Adrenal gland (tissue), 12 donors: ENCODE data around the gene HOXB1. TPM values are rescaled to one million over a fixed set of nuclear protein-coding genes. Genes with fewer than 3 reads are reported as not detected.

Source experiments
- DNase-seq, 7 donors: peaks; one replicate each; pipeline ENCODE4 v3.0.0-alpha.2; 2019 to 2020
- H3K27ac ChIP-seq, 5 donors: fragments of 200-600 bp; sonication (generic) in 4 of 5; 1 replicate in 3 of 5; 2 replicates in 2 of 5; pipeline versions ENCODE4 v1.5.1 to v1.8.0; 2016 to 2020; ENCODE audit warnings: mild to moderate bottlenecking in 1 of 5
- H3K27me3 ChIP-seq: fragments of 200-600 bp; 2 replicates; pipeline ENCODE4 v1.8.0; 2021
- H3K36me3 ChIP-seq, 2 donors: fragments of 200-600 bp; replicated peaks in 1 of 2; 1 replicate in 1 of 2; 2 replicates in 1 of 2; pipeline versions ENCODE4 v1.5.1 to v1.8.0; 2018 to 2022
- H3K4me1 ChIP-seq, 2 donors: fragments of 200-600 bp; replicated peaks in 1 of 2; 1 replicate in 1 of 2; 2 replicates in 1 of 2; pipeline versions ENCODE4 v1.5.1 to v1.8.0; 2018 to 2021
- H3K4me3 ChIP-seq, 4 donors: fragments of 200-600 bp; sonication (generic) in 3 of 4; one replicate each; pipeline ENCODE4 v1.5.1; 2016 to 2018
- H3K9me3 ChIP-seq, 3 donors: fragments of 200-600 bp; sonication (generic) in 1 of 3; replicated peaks in 1 of 3; 1 replicate in 2 of 3; 2 replicates in 1 of 3; pipeline versions ENCODE4 v1.5.1 to v1.8.0; 2016 to 2021
- POLR2A ChIP-seq, 2 donors: fragments of 450-650 bp; IDR thresholded peaks; one replicate each; pipeline ENCODE4 v1.6.1; 2017; ENCODE audit warnings: antibody characterized with exemption in 2 of 2, mild to moderate bottlenecking in 2 of 2, moderate library complexity in 1 of 2
- WGBS, 4 donors: extraction: QIAGEN DNeasy Blood & Tissue Kit in 2 of 4; methylation state at CpG; one replicate each; pipeline versions ENCODE4 v1.1.5 to v1.1.7; 2013 to 2017; 5-methylcytosine and 5-hydroxymethylcytosine counted together
- intact Hi-C, 2 donors: fragments of 100-400 bp; cut with DNase I; formaldehyde crosslinking; loops; one replicate each; pipeline versions ENCODE4 v1.14.1 to v1.15.0; 2022 to 2023
- polyA plus RNA-seq, 3 donors: library from polyadenylated mRNA; stranded (reverse); fragments of 200-250 nt in 2 of 3; fragments of 350-450 nt in 1 of 3; fragmentation: Illumina TruSeq in 1 of 3; extraction: RNeasy Lipid Tissue Mini Kit (QIAGEN cat#74804) in 1 of 3; gene quantifications; one replicate each; pipeline ENCODE4 v1.2.3, GENCODE V29; 2013 to 2014
- total RNA-seq, 9 donors: library from RNA; depleted of rRNA in 4 of 9; stranded (reverse); fragments of >200 nt in 4 of 9; fragments of 120-200 nt in 1 of 9; fragmentation: NEBNext Ultra II Directional in 1 of 9; extraction: Animal tissue kit (Norgen Biotek cat#: 25700) in 1 of 9; gene quantifications; one replicate each; pipeline versions ENCODE4 v1.1.0 to v1.2.4, GENCODE V29; 2013 to 2023
- TF ChIP-seq, protein P1 (sequence below), 6 experiments: fragments of 450-650 bp in 4 of 6; fragments of 200-600 bp in 2 of 6; sonication (generic) in 1 of 6; IDR thresholded peaks; 1 replicate in 5 of 6; 2 replicates in 1 of 6; pipeline versions ENCODE4 v1.5.1 to v1.8.0; 2016 to 2021; ENCODE audit warnings: antibody characterized with exemption in 6 of 6, mild to moderate bottlenecking in 2 of 6, moderate library complexity in 1 of 6
- donor health status: healthy with polysubstance abuse.
- donor health status: Bipolar disorder and iron deficiency.
- donor health status: DM: yes; HTN: yes; CAD: no.
- donor health status: DM: no; HTN: no; CAD: no.
- donor health status: DM: no; HTN: no; CAD: no.
- donor health status: DM: yes; HTN: yes; CAD: no.

The HOXB1 gene
- total and polyA plus RNA-seq, 12 donors: not detected

DNA sequence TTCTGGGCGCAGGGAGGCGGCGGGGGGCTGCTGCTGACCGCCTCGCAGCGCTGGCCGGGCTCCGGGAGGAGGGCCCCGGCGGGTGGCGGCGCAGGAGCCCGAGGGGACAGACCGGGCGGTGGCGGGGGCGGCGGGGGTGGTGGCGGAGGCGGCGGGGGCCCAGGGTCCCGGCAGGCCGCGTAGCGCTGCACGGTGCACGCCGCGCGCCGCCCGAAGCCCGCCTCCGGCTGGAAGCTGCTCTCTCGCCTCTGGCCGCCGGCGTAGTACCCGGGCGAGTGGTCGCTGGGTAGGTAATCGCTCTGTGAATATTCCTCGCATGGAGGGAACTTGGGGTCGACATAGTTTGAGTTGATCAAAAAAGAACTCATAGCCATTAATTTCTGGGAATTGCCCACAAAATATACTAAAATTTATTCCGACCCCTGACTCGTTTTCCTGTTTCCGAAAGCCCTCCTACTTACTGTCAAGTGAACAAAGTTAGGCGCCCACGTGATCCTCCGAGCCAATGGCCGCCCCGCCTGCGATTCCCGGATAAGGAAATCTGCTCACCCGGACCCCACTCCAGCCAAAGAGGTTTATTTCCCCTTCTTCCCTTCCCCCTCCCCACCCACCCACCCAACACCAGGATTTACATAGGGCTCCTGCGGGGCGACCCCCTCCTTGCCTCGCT lies 47.3 kb upstream of the HOXB1 start, which contains the start of gene HOXB4:
Gene HOXB4 (minus strand): TSS at position 405 of the 670 bp plus-strand sequence. CDS start 31 bp downstream, at position 374.
- peak; percentile 73 to 90 (median 85) for DNase-seq
- no peaks in the 10 kb centered on the region for H3K36me3 ChIP-seq
- intact Hi-C loops: loop anchor here (5.0 kb wide), 1 partner anchor 36 kb away; no protein-coding TSS in a partner anchor
- peak within 1 kb of the TSS in 3 of 5 donors; percentile 45 to 87 (median 83) for H3K27ac ChIP-seq
- H3K4me3 ChIP-seq: peak within 1 kb of the TSS in 3 of 4 donors; percentile 45 to 85 (median 62)
- TF ChIP-seq POLR2A (IDR thresholded peaks at IDR 0.05): peak in 1 of 2 donors; percentile 14
- TF ChIP-seq, protein P1, sequence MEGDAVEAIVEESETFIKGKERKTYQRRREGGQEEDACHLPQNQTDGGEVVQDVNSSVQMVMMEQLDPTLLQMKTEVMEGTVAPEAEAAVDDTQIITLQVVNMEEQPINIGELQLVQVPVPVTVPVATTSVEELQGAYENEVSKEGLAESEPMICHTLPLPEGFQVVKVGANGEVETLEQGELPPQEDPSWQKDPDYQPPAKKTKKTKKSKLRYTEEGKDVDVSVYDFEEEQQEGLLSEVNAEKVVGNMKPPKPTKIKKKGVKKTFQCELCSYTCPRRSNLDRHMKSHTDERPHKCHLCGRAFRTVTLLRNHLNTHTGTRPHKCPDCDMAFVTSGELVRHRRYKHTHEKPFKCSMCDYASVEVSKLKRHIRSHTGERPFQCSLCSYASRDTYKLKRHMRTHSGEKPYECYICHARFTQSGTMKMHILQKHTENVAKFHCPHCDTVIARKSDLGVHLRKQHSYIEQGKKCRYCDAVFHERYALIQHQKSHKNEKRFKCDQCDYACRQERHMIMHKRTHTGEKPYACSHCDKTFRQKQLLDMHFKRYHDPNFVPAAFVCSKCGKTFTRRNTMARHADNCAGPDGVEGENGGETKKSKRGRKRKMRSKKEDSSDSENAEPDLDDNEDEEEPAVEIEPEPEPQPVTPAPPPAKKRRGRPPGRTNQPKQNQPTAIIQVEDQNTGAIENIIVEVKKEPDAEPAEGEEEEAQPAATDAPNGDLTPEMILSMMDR (IDR thresholded peaks at IDR 0.05): no peak
- H3K27me3 ChIP-seq: no peaks in the 10 kb centered on the region
- no peaks in the 10 kb centered on the region for H3K9me3 ChIP-seq
- WGBS, 4 donors: 0 to 1% (median 1%) methylated on average over 14 to 58 of the region's 58 CpGs
- peaks cover 3 to 24% of the 10 kb centered on the region in 2 donors for H3K4me1 ChIP-seq

DNA sequence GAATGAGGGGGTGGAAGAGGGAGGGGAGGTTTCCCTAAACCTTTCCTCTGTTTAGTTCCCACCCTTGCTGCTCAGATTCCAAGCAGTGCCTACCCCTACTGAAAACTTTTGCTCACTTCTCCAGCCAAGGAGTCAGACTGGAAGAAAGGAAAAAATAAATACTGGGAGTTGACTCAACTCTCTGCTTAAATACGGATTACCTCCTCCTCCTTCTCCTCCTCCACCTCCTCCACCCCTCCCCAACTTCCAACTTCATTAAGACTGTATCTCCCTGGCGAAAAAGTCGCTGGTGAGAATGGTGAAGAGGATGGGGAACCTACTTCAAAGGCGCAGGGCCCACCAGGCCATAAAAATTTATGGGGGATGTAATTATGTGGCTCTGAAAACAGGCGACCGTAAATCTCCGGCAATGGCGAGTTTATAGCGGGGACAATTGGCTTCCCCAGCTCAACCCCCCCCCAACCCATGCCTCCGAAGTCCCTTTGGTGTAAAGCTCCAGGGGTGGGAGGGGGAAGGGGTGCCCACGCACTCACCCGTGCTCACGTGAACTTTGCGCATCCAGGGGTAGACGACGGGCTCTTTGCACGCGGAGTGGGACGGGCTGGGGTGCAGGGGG lies 46.6 kb upstream of the HOXB1 start:
- Histone ChIP-seq H3K36me3 (no peaks in the 10 kb centered on the region), H3K27me3 (no peaks in the 10 kb centered on the region), H3K9me3 (no peaks in the 10 kb centered on the region), H3K4me3 (peak overlapping the region in 3 of 4 donors; percentile 45 to 85 (median 62)), H3K4me1 (peaks cover 3 to 30% of the 10 kb centered on the region in 2 donors), H3K27ac (peak overlapping the region in 3 of 5 donors; percentile 45 to 87 (median 83))
- 3 to 16% (median 5%) methylated on average over 8 to 19 of the region's 19 CpGs for WGBS, 4 donors
- peak in 2 of 7 donors; percentile 46 for DNase-seq
- no peak for TF ChIP-seq POLR2A (IDR thresholded peaks at IDR 0.05)
- TF ChIP-seq, protein P1 (IDR thresholded peaks at IDR 0.05): no peak
- intact Hi-C loops: loop anchor here (5.0 kb wide), 1 partner anchor 35 kb away; no protein-coding TSS in a partner anchor

GRCh38 chr17:48576479-48577309 lies 45.9 kb upstream of the HOXB1 start:
- DNase-seq: peak in 3 of 7 donors; percentile 57 to 64 (median 61)
- Histone ChIP-seq H3K4me1 (peaks cover 3 to 35% of the 10 kb centered on the region in 2 donors), H3K9me3 (no peaks in the 10 kb centered on the region), H3K36me3 (no peaks in the 10 kb centered on the region), H3K27me3 (no peaks in the 10 kb centered on the region), H3K27ac (peak overlapping the region in 2 of 5 donors; percentile 83 to 87), H3K4me3 (peak overlapping the region in 1 of 4 donors; percentile 85)
- intact Hi-C loops: loop anchor here (5.0 kb wide), 1 partner anchor 34 kb away; no protein-coding TSS in a partner anchor
- WGBS, 4 donors: 14 to 34% (median 31%) methylated on average over 16 to 43 of the region's 43 CpGs
- TF ChIP-seq, protein P1 (IDR thresholded peaks at IDR 0.05): no peak
- TF ChIP-seq POLR2A (IDR thresholded peaks at IDR 0.05): peak in 1 of 2 donors; percentile 26
